ENCODE results near the gene TRAPPC5.

Gene TRAPPC5

GRCh38 chr19:7692417-7693088, 11.9 kb downstream of the TRAPPC5 start:
- TF ChIP-seq, protein P1, sequence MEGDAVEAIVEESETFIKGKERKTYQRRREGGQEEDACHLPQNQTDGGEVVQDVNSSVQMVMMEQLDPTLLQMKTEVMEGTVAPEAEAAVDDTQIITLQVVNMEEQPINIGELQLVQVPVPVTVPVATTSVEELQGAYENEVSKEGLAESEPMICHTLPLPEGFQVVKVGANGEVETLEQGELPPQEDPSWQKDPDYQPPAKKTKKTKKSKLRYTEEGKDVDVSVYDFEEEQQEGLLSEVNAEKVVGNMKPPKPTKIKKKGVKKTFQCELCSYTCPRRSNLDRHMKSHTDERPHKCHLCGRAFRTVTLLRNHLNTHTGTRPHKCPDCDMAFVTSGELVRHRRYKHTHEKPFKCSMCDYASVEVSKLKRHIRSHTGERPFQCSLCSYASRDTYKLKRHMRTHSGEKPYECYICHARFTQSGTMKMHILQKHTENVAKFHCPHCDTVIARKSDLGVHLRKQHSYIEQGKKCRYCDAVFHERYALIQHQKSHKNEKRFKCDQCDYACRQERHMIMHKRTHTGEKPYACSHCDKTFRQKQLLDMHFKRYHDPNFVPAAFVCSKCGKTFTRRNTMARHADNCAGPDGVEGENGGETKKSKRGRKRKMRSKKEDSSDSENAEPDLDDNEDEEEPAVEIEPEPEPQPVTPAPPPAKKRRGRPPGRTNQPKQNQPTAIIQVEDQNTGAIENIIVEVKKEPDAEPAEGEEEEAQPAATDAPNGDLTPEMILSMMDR (IDR thresholded peaks at IDR 0.05), result no peak

DNA sequence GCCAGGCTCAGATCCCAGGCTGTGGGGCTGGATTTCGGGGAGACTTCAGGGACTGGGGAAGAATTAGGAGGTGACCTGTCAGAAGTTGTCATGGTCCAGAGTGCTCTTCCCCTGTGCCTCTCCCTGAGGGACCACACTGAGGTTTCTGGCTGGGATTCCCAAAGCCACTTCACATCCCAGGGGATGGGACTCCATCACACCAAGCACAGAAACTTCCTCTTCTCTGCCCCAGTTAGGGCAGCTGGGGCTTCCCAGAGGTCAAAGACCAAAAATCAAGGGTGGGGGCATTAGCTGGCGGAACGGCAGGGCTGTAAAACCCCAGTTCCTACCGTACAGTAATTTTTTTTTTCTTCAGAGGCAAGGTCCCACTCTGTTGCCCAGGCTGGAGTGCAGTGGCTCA, 13.9 kb downstream of the TRAPPC5 start:
- TF ChIP-seq, protein P1 (IDR thresholded peaks at IDR 0.05), result no peak

DNA sequence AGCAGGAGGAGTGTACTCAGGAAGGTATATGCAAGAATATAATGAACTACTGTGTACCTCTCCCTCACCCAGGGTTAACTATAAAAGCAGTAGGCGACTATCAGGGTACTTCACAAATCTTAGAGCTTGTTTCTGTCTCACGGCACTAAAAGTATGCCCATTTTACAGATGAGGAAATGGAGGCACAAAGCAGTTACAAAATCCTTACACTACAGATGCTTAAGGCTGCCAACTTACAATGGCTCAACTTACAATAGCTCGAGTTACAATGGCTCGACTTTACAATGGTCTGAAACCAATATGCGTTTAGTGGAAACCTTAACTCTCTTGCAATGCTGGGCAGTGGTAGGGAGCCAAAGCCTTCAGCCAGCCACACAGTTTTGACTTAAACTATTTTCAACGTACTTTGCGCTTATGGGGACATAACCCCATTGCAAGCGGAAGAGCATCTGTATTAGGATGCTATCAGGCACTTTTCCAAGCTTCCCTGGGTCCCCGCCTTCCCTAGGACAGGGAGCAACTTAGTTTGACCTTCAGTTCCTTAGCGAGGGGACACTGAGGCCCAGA, 17.2 kb downstream of the TRAPPC5 start:
- TF ChIP-seq, protein P1 (IDR thresholded peaks at IDR 0.05), result no peak

DNA sequence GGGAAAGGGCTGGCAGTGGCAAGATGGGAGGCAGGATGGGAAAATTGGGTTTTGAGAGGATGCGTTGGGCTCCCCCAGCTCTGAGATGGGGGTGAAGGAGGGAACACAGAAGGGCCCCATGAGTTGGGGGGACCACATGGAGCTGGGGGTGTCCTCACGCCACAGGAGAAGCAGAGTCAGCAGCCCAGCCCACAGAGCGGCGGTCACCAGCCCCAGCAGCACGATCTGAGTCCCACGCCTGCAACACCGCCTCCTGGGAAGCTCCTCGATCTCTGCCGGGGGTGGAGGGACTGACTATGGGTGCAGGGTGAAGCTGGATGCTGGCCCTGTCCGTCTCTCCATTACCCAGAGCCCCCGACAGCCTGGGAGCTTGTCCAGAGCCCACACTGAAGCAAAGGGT, 17.9 kb downstream of the TRAPPC5 start:
- TF ChIP-seq, protein P1 (IDR thresholded peaks at IDR 0.05), result no peak

- TF ChIP-seq, protein P1 (IDR thresholded peaks at IDR 0.05), result no peak
Measured at GRCh38 chr19:7699003-7699402, 18.4 kb downstream of the TRAPPC5 start.

DNA sequence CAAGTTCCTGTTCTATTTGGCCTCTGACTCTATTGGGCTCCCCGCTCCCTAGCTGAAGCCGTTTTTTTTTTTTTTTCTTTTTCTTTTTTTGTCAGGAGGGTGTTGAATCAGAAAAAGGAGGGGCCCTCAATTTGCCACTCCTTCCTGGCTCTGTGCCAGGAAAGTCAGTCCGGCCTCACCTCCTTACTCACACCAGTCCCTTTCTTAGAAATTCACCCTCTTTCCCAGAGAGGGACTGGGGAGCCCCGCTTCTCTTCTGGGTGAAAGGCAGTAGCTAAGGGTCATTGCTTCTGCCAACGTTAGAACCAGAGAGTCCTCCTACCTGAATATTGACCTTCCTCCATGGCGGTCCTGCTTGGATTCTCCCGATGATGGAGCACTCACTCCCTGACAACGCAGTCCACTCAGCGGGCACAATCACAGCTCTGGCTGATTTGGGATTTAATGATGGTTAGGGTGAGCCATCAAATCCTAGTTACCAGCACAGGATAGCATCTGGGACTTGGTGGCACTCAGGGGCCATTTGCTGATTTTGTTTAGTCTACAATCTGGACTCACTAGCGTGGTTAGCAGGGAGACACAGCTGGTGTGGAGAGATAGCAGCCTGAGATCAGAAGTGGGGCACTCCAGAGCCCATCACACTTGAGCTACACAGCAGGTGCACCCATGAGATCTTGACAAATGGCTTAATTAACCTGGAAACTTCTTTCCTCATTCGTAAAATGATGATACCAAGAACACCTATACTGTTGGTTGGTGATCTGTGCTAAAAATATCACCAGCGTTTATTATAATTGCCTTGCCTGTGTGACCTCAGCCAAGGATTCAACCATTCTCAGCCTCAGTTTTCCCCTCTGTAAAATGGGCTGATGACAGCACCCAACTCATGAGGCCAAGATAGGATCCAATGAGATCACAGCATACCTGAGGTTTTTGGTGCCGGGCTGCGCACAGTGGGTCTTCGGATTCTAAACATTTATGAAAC, 19.1 kb downstream of the TRAPPC5 start:
- TF ChIP-seq, protein P1 (IDR thresholded peaks at IDR 0.05), result no peak

DNA sequence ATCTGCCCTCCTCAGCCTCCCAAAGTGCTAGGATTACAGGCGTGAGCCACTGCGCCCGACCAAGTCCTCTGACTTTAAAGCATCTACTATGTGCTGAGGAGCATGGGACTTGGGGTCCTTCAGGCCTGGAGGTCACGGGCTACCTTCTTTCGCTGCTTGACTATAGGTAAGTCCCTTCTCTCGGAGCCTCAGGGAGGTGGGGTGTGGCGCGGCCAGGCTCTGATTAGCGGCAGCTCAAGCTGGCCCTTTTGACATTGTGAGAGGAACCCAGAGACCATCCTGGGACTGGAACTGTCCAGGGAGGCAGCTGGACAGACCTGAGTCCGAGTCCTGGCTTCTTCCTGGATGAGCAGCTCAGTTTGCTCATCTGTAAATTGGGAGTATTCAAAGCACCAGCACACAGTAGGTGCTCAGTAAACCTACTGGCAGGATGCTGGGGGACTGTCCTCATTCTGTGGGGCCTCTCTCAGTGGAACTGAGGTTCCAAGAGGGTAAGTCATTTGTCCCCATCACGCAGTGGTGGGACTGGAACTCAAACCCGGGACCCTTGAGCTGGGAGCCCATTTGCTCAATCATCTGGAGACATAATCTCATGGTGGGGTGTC, 20.5 kb downstream of the TRAPPC5 start:
- TF ChIP-seq, protein P1 (IDR thresholded peaks at IDR 0.05), result no peak

Data from LNCAP (cell line).